Stimulated activated CD8-positive, alpha-beta memory T cell treated with anti-CD3 and anti-CD28 coated beads, Interleukin-4, amount 100 ng/mL, for 4 hours (primary cell): ENCODE data around the gene CKB.
"Not testable (repeated sequence)": the region's sequence is repeated elsewhere in the genome, so short reads cannot be mapped to it uniquely, and the experiment has no call there.

Experiments used
- DNase-seq, 2 donors: peaks; one replicate each; pipeline ENCODE4 v3.0.0-alpha.2; 2020; ENCODE audit warnings: low read depth in 2 of 2, low spot score in 1 of 2

Gene CKB

GRCh38 chr14:103527408-103528145 is 4.9 kb upstream of the CKB start:
- DNase-seq: no peak

- no peak for DNase-seq
Measured at GRCh38 chr14:103526914-103527248, 4.3 kb upstream of the CKB start.

- DNase-seq: no peak
Measured at GRCh38 chr14:103526247-103526913, 3.8 kb upstream of the CKB start.

GRCh38 chr14:103525430-103526246 is 3.0 kb upstream of the CKB start:
- DNase-seq: not testable (repeated sequence)

GRCh38 chr14:103524002-103524935 is 1.6 kb upstream of the CKB start:
- DNase-seq: no peak

GRCh38 chr14:103523575-103523954 is 935 bp upstream of the CKB start:
- DNase-seq: no peak

- no peak for DNase-seq
Measured at GRCh38 chr14:103521951-103522563, 573 bp downstream of the CKB start.

GRCh38 chr14:103521438-103521950 is 1.1 kb downstream of the CKB start:
- DNase-seq: no peak

GRCh38 chr14:103520657-103521437 is 1.8 kb downstream of the CKB start:
- DNase-seq: peak; percentile 46

GRCh38 chr14:103520269-103520656 is 2.4 kb downstream of the CKB start:
- DNase-seq: no peak

- DNase-seq: no peak
Measured at GRCh38 chr14:103519837-103520212, 2.8 kb downstream of the CKB start.

GRCh38 chr14:103519043-103519836 is 3.4 kb downstream of the CKB start:
- no peak for DNase-seq

- DNase-seq: peak in 1 of 2 donors; percentile 38
Measured at GRCh38 chr14:103518422-103519042, 4.1 kb downstream of the CKB start.

- DNase-seq: no peak
Measured at GRCh38 chr14:103517721-103518421, 4.8 kb downstream of the CKB start.

- no peak for DNase-seq
Measured at GRCh38 chr14:103517174-103517566, 5.5 kb downstream of the CKB start.

- DNase-seq: no peak
Measured at GRCh38 chr14:103516426-103517173, 6.0 kb downstream of the CKB start.
